SK-N-SH (cell line): ENCODE data around the gene ATP5F1D. TPM values are rescaled to one million over a fixed set of nuclear protein-coding genes. Genes with fewer than 3 reads are reported as not detected.

Experiments
- CTCF ChIA-PET: fragments of 300-600, 350-600 bp; formaldehyde crosslinking; extraction: SDS; loops from one replicate; lab custom pipeline; 2021; lab: Yijun Ruan, JAX
- POLR2A ChIA-PET: fragments of 350-600 bp; sonication (Branson Sonifier 250); formaldehyde crosslinking; extraction: SDS; loops from one replicate; lab custom pipeline; 2020; ENCODE audit warnings: antibody characterized with exemption, inconsistent platforms; lab: Yijun Ruan, JAX
- DNase-seq: peaks from one replicate; pipeline ENCODE4 v3.0.0; 2012
- H2AFZ ChIP-seq: fragments of 200-600 bp; sonication (generic); 2 replicates; pipeline ENCODE4 v1.8.1; 2016; ENCODE audit warnings: antibody characterized with exemption, mild to moderate bottlenecking, low read depth
- H3F3A ChIP-seq: fragments of 200-600 bp; sonication (generic); replicated peaks from 2 replicates; pipeline ENCODE3; 2016; ENCODE audit warnings: antibody characterized with exemption, mild to moderate bottlenecking; ENCODE audit not compliant: insufficient read depth
- H3K27ac ChIP-seq, 2 experiments: fragments of 200-500 bp in 1 of 2; fragments of 200-600 bp in 1 of 2; sonication (Bioruptor generic) in 1 of 2; sonication (generic), shearing (Covaris generic) in 1 of 2; 2 replicates each; pipeline versions ENCODE4 v1.5.1 to v1.6.1; 2014 to 2016; ENCODE audit warnings: low read depth in 2 of 2, inconsistent platforms in 1 of 2, low read length in 1 of 2, mild to moderate bottlenecking in 1 of 2, mixed read lengths in 1 of 2
- H3K27me3 ChIP-seq: fragments of 200-600 bp; sonication (generic), shearing (Covaris generic); 2 replicates; pipeline ENCODE4 v1.6.1; 2016; ENCODE audit warnings: mixed run types; ENCODE audit not compliant: insufficient read depth
- H3K36me3 ChIP-seq, 2 experiments: fragments of 200-500 bp in 1 of 2; fragments of 200-600 bp in 1 of 2; sonication (Bioruptor generic) in 1 of 2; sonication (generic) in 1 of 2; replicated peaks in 1 of 2; 2 replicates each; pipeline versions ENCODE3 to v1.5.1; 2014 to 2016; ENCODE audit warnings: low read length in 1 of 2, mild to moderate bottlenecking in 1 of 2; ENCODE audit not compliant: insufficient read depth in 2 of 2, control insufficient read depth in 1 of 2
- H3K4me1 ChIP-seq, 2 experiments: fragments of 200-500 bp in 1 of 2; fragments of 200-600 bp in 1 of 2; sonication (Bioruptor generic) in 1 of 2; sonication (generic), shearing (Covaris generic) in 1 of 2; 2 replicates each; pipeline versions ENCODE4 v1.5.1 to v1.6.1; 2014 to 2016; ENCODE audit warnings: low read depth in 1 of 2, low read length in 1 of 2, mixed run types in 1 of 2; ENCODE audit not compliant: insufficient read depth in 2 of 2, control insufficient read depth in 1 of 2
- H3K4me2 ChIP-seq: fragments of 200-600 bp; sonication (generic), shearing (Covaris generic); 2 replicates; pipeline ENCODE4 v1.6.1; 2017; ENCODE audit warnings: mixed run types
- H3K4me3 ChIP-seq, 2 experiments: fragments of 200-500 bp in 1 of 2; fragments of 200-600 bp in 1 of 2; sonication (Bioruptor generic) in 1 of 2; sonication (generic), shearing (Covaris generic) in 1 of 2; 2 replicates each; pipeline versions ENCODE4 v1.5.1 to v1.8.1; 2014 to 2016; ENCODE audit warnings: low read depth in 2 of 2, inconsistent platforms in 1 of 2, low read length in 1 of 2, mild to moderate bottlenecking in 1 of 2, mixed read lengths in 1 of 2, moderate library complexity in 1 of 2
- H3K79me2 ChIP-seq: fragments of 200-600 bp; sonication (generic); 2 replicates; pipeline ENCODE4 v1.8.1; 2017; ENCODE audit warnings: mild to moderate bottlenecking; ENCODE audit not compliant: insufficient read depth
- H3K9ac ChIP-seq: fragments of 200-600 bp; sonication (generic); 2 replicates; pipeline ENCODE4 v1.6.1; 2017; ENCODE audit warnings: mixed run types
- H3K9me2 ChIP-seq: fragments of 200-600 bp; sonication (generic); 2 replicates; pipeline ENCODE4 v1.6.1; 2017; ENCODE audit warnings: mixed run types
- H3K9me3 ChIP-seq: fragments of 200-600 bp; sonication (generic); 2 replicates; pipeline ENCODE4 v1.6.1; 2017; ENCODE audit warnings: mixed run types, mild to moderate bottlenecking, moderate library complexity
- H4K20me1 ChIP-seq: fragments of 200-600 bp; sonication (generic); 2 replicates; pipeline ENCODE4 v1.6.1; 2017; ENCODE audit warnings: mild to moderate bottlenecking, mixed run types; ENCODE audit not compliant: insufficient read depth
- ELF1 ChIP-seq: IDR thresholded peaks from 2 replicates; pipeline ENCODE4 v1.4.0; 2012
- EP300 ChIP-seq, 2 experiments: IDR thresholded peaks; 2 replicates each; pipeline versions ENCODE4 v1.4.0 to v1.6.1; 2012; ENCODE audit warnings: borderline replicate concordance in 1 of 2, low read depth in 1 of 2, low read length in 1 of 2
- EZH2phosphoT487 ChIP-seq: fragments of 200-600 bp; sonication (generic); IDR thresholded peaks from 2 replicates; pipeline ENCODE4 v1.6.1; 2017; ENCODE audit warnings: low read depth, mixed run types, mild to moderate bottlenecking, antibody characterized with exemption, moderate library complexity, borderline replicate concordance
- FOXM1 ChIP-seq: IDR thresholded peaks from 2 replicates; pipeline ENCODE4 v1.4.0; 2012; ENCODE audit warnings: low read depth, mild to moderate bottlenecking
- GABPA ChIP-seq: IDR thresholded peaks from 2 replicates; pipeline ENCODE4 v1.4.0; 2012; ENCODE audit warnings: low read depth, mild to moderate bottlenecking
- JUND ChIP-seq: IDR thresholded peaks from 2 replicates; pipeline ENCODE4 v1.4.0; 2012
- MAX ChIP-seq: IDR thresholded peaks from 2 replicates; pipeline ENCODE4 v1.4.0; 2012; ENCODE audit warnings: low read depth
- MEF2A ChIP-seq: IDR thresholded peaks from 2 replicates; pipeline ENCODE4 v1.4.0; 2012; ENCODE audit warnings: low read depth, borderline replicate concordance
- MXI1 ChIP-seq: IDR thresholded peaks from 2 replicates; pipeline ENCODE4 v1.6.1; 2012; ENCODE audit warnings: mild to moderate bottlenecking, low read depth, low read length, improper control_type of control experiment
- NFIC ChIP-seq: IDR thresholded peaks from 2 replicates; pipeline ENCODE4 v1.4.0; 2012; ENCODE audit warnings: borderline replicate concordance
- POLR2AphosphoS5 ChIP-seq: IDR thresholded peaks from 2 replicates; pipeline ENCODE4 v1.6.1; 2012; ENCODE audit warnings: low read depth, low read length
- RAD21 ChIP-seq: IDR thresholded peaks from 2 replicates; pipeline ENCODE4 v1.6.1; 2012; ENCODE audit warnings: mild to moderate bottlenecking, low read length
- SIN3A ChIP-seq: IDR thresholded peaks from 2 replicates; pipeline ENCODE4 v1.6.1; 2012; ENCODE audit warnings: low read depth, mild to moderate bottlenecking, low read length, moderate library complexity, borderline replicate concordance
- TCF12 ChIP-seq: IDR thresholded peaks from 2 replicates; pipeline ENCODE4 v1.4.0; 2012
- TEAD4 ChIP-seq: IDR thresholded peaks from 2 replicates; pipeline ENCODE4 v1.4.0; 2012; ENCODE audit warnings: mild to moderate bottlenecking, borderline replicate concordance; ENCODE audit not compliant: insufficient read depth
- USF2 ChIP-seq: fragments of 150-350 bp; IDR thresholded peaks from 2 replicates; pipeline ENCODE4 v1.6.1; 2017; ENCODE audit warnings: antibody characterized with exemption, low read length, low read depth, borderline replicate concordance
- ZBTB33 ChIP-seq: IDR thresholded peaks from 2 replicates; pipeline ENCODE4 v1.4.0; 2012; ENCODE audit warnings: low read depth, borderline replicate concordance
- WGBS: methylation state at CpG from one replicate; pipeline ENCODE4 v1.1.6; 2017; ENCODE audit warnings: low lambda C conversion rate; 5-methylcytosine and 5-hydroxymethylcytosine counted together
- polyA plus RNA-seq, 3 experiments: library from polyadenylated mRNA; depleted of rRNA; stranded (reverse); fragments of >200 nt; gene quantifications; 2 replicates each; pipeline ENCODE4 v1.2.3, GENCODE V29; 2012

ATP5F1D gene
- polyA plus RNA-seq, 1 of the 3 experiments (the other 2 are of a cell fraction), result 226 TPM

- WGBS, result 93% methylated on average over 22 of the region's 41 CpGs
Measured at GRCh38 chr19:1288833-1289685, 47.5 kb downstream of the ATP5F1D start.

GRCh38 chr19:1289686-1290025 is 48.1 kb downstream of the ATP5F1D start:
- H3K9me3 ChIP-seq, result no peaks in the 10 kb centered on the region

More at GRCh38 chr19:1288833-1289685, 47.5 kb downstream of the ATP5F1D start:
- TF ChIP-seq MAX (no peak), RAD21 (no peak), TCF12 (no peak), MEF2A (no peak), GABPA (no peak), POLR2AphosphoS5 (no peak), JUND (no peak), EP300 (IDR thresholded peaks at IDR 0.05; ENCODE audit: borderline replicate concordance in 1 of 2, low read depth in 1 of 2, low read length in 1 of 2) (no peak), TEAD4 (no peak), EZH2phosphoT487 (no peak), USF2 (no peak), FOXM1 (no peak), ZBTB33 (no peak)
- TF ChIP-seq, all 33 proteins: peak for 0
- Histone ChIP-seq H3K4me1 (peaks cover 0 to 8% of the 10 kb centered on the region in 2 experiments; a peak in 1 of 4 replicates), H3K9me2 (no peaks in the 10 kb centered on the region), H3K36me3 (no peaks in the 10 kb centered on the region), H3F3A (peaks cover 11% of the 10 kb centered on the region), H3K4me3 (no peak overlapping the region), H3K4me2 (no peak overlapping the region), H4K20me1 (no peaks in the 10 kb centered on the region), H2AFZ (no peak overlapping the region), H3K27me3 (no peaks in the 10 kb centered on the region), H3K27ac (no peak overlapping the region), H3K79me2 (no peaks in the 10 kb centered on the region), H3K9ac (no peak overlapping the region), H3K9me3 (no peaks in the 10 kb centered on the region)
- POLR2A ChIA-PET, result no interaction called here
- no peak for DNase-seq
- CTCF ChIA-PET, result no interaction called here

More at GRCh38 chr19:1289686-1290025, 48.1 kb downstream of the ATP5F1D start:
- Histone ChIP-seq H4K20me1 (no peaks in the 10 kb centered on the region), H3K79me2 (no peaks in the 10 kb centered on the region), H3K36me3 (no peaks in the 10 kb centered on the region), H3K4me2 (no peak overlapping the region), H3K27me3 (no peaks in the 10 kb centered on the region), H2AFZ (no peak overlapping the region), H3K27ac (no peak overlapping the region), H3K4me3 (no peak overlapping the region), H3F3A (peaks cover 7% of the 10 kb centered on the region), H3K9me2 (no peaks in the 10 kb centered on the region), H3K9ac (no peak overlapping the region), H3K4me1 (peaks cover 0 to 8% of the 10 kb centered on the region in 2 experiments; a peak in 1 of 4 replicates)
- 79% methylated on average over 9 of the region's 19 CpGs for WGBS
- no peak for TF ChIP-seq NFIC
- no peak for TF ChIP-seq SIN3A
- no peak for TF ChIP-seq ELF1
- TF ChIP-seq MXI1, result no peak
- no peak for TF ChIP-seq FOXM1
- no peak for DNase-seq
- ChIA-PET CTCF (interaction anchor here (0.9 kb wide), 1 partner anchor 23 kb away, joined by 3 read pairs; no protein-coding TSS in a partner anchor), POLR2A (no interaction called here)
